NT2/D1 (cell line): ENCODE data around the gene CLEC4D.
"Not testable (repeated sequence)": the region's sequence is repeated elsewhere in the genome, so short reads cannot be mapped to it uniquely, and the experiment has no call there.

Experiments used
- SUZ12 ChIP-seq: IDR thresholded peaks from 2 replicates; pipeline ENCODE4 v1.6.1; 2011; ENCODE audit not compliant: insufficient read length, insufficient read depth; ENCODE audit errors: extremely low read depth
- YY1 ChIP-seq: IDR thresholded peaks from 2 replicates; pipeline ENCODE4 v1.6.1; 2011; ENCODE audit not compliant: insufficient read length, insufficient read depth
- ZNF274 ChIP-seq: IDR thresholded peaks from 2 replicates; pipeline ENCODE4 v1.6.1; 2011; ENCODE audit warnings: mild to moderate bottlenecking, low read depth, low read length

- TF ChIP-seq YY1, ZNF274, SUZ12: not testable (repeated sequence)
These were observed 17.2 kb upstream of the CLEC4D start for GRCh38 chr12:8496074-8496473.
